Putamen (tissue), 1 donor: Measurements from ENCODE around the gene TM9SF4.
"Not testable (repeated sequence)": the region's sequence is repeated elsewhere in the genome, so short reads cannot be mapped to it uniquely, and the experiment has no call there.

Experiments used
- DNase-seq: peaks from one replicate; pipeline ENCODE4 v3.0.0-alpha.2; 2016; ENCODE audit warnings: low spot score

Gene TM9SF4

GRCh38 chr20:32089637-32090362 lies 19.7 kb upstream of the TM9SF4 start:
- no peak for DNase-seq

DNA sequence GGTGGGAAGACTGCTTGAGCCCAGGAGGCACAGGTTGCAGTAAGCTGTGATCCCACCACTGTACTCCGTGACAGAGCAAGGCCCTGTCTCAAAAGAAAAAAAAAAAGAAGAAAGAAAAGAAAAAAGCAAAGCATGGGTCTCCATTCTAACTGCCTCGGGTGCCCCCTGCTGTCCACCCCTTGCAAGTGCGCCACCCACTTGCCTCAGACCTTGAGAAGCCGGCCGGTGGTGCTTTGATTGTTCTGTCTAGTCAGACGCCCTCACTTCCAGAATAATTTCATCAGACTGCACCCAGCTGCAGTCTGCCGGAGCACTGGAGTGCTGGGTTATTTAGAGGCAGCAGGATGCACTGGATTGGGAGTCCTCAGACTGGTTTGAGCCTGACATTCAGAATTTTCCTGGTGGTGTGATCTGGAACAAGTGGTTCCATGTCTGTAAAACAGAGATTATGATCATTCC lies 17.6 kb upstream of the TM9SF4 start:
- DNase-seq, result peak; percentile 39

- no peak for DNase-seq
These were observed 10.7 kb upstream of the TM9SF4 start for GRCh38 chr20:32098786-32099185.

- no peak for DNase-seq
These were observed 611 bp upstream of the TM9SF4 start for GRCh38 chr20:32108814-32109391.

DNA sequence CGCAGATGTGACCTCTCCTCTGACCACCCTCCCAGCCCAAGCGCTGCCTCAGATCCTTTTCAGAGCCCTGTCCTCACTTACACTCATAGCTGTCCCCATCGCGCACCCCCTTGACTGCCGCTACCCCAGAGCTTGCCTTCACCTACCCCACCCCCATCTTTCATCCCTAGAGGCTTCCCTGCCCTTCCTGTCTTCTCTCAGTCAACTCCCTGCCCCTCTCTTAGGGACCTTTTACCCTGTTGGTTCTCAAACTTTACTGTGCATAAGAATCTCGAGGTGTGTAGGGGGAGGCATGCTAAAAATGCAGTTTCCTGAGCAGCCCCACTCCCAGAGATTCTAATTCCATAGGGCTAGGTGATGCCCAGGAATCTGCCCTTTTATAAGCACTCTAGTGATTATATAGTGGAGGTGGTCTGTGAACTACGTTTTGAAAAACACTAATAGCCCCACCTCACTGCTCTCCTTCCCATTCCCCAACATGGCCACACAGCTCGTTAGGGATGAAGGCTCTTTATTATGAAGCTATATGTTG lies 725 bp downstream of the TM9SF4 start:
- DNase-seq, result no peak

GRCh38 chr20:32110727-32111126 lies 1.2 kb downstream of the TM9SF4 start:
- no peak for DNase-seq

GRCh38 chr20:32111156-32111686 lies 1.7 kb downstream of the TM9SF4 start:
- no peak for DNase-seq

GRCh38 chr20:32111753-32112152 lies 2.2 kb downstream of the TM9SF4 start:
- no peak for DNase-seq

DNA sequence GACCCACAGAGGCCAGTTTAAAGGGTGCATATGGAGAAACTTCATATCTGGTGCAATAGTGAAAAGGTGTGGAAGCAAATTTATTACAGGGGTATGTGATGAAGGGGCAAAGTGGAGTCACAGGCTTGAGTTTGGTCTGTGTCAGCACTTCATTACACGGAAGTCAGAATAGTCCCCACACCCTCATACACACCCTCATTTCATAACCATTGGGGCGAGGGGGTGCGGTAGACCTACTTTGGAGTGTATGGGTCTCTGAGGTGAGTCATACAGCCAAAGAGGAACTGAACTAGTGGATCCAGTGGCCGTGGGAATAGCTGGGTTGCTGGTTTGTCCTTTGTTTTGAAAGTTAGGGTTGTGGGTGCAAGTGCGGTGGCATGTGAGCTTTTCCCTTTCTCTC lies 3.3 kb downstream of the TM9SF4 start:
- DNase-seq, result no peak

- no peak for DNase-seq
These were observed 4.2 kb downstream of the TM9SF4 start for GRCh38 chr20:32113591-32114260.

DNA sequence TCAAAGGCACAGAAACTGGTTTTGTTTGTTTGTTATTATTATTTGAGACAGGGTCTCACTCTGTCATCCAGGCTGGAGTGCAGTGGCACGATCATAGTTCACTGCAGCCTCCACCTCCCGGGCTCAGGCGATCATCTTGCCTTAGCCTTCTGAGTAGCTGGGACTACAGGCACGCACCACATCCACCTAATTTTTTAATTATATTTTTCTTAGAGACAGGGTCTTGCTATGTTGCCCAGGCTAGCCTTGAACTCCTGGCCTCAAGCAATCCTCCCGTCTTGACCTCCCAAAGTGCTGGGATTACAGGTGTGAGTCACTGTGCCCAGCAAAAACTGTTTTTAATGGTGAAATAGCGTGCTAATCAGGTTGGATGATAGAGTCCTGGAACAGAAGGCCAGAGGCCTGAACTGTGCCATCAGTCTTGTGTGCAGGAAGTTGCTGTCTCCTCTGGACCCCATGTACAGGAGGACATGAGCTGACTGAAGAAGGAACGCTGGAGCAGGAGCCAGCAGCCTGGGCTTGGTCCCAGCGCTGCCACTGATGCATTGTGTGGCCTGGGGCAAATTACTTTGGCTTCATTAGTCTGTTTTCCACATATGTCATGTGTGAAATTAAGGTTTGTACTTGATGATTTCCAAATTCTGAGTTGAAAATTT lies 4.9 kb downstream of the TM9SF4 start:
- DNase-seq, result no peak

GRCh38 chr20:32115211-32115767 lies 5.8 kb downstream of the TM9SF4 start:
- DNase-seq, result no peak

DNA sequence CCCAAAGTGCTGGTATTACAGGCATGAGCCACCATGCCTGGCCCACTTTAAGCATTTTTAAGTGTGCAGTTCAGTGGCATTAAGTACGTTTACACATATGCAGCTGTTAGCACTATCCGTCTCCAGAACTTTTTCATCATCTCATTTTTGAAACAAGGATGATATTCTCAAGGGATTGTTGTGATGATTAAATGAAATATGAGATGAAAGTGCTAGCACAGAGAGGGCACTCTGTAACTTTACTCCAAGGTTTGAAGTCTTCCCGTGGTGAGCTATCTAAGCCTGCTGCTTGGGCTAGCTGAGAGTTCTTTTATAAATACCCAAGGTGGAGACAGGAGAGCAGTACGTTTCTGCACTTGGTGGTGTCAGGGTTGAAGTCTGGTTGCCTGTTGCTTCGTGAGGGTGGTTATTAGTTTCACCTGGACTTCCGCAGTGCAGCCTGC lies 6.6 kb downstream of the TM9SF4 start:
- DNase-seq, result no peak

GRCh38 chr20:32116796-32117195 lies 7.3 kb downstream of the TM9SF4 start:
- DNase-seq, result not testable (repeated sequence)

DNA sequence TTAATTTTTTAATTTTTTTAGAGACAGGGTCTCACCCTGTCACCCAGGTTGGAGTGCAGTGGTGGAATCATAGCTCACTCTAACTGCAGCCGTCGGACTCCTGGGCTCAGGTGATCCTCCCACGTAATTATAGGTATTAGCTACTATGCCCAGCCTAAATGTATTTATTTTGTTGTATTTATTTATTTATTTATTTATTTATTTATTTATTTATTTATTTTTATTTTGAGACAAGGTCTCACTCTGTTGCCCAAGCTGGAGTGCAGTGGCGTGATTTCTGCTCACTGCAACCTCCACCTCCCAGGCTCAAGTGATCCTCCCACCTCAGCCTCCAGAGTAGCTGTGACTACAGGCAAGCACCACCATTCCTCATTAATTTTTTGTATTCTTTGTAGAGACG lies 8.9 kb downstream of the TM9SF4 start:
- DNase-seq, result not testable (repeated sequence)

DNA sequence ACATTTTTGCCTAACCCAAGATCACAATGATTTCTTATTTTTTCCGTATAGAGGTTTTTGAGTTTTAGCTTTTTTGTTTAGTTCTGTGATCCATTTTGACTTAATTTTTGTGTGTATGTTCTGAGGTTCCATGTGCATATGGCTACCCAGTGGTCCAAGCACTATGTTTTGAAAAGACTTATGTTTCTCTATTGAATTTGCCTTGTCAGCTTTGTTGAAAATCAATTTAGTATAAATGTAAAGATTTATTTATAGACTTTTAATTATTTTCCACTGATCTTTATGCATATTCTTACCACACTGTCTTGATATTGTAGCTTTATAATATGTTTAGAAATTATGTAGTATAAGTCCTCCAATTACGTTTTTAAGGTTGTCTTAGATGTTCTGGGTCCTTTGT lies 10.2 kb downstream of the TM9SF4 start:
- DNase-seq, result no peak

GRCh38 chr20:32121908-32122307 lies 12.4 kb downstream of the TM9SF4 start:
- not testable (repeated sequence) for DNase-seq

GRCh38 chr20:32123088-32123487 lies 13.6 kb downstream of the TM9SF4 start:
- no peak for DNase-seq

- no peak for DNase-seq
These were observed 15.5 kb downstream of the TM9SF4 start for GRCh38 chr20:32124916-32125454.

DNA sequence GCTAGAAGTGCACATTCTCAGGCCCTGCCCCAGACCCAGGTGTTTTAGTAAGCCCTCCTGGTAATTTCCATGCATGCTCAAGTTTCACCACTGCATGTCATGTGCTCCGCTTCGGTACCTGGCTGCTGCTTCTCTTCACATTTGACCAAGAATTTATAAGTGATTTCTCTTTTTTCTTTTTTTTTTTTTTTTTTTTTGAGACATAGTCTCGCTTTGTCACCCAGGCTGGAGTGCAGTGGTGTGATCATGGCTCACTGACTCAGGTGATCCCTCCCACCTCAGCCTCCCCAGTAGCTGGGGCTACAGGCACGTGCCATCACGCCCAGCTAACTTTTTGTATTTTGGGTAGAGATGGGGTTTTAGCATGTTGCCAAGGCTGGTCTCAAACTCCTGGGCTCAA lies 16.0 kb downstream of the TM9SF4 start:
- DNase-seq, result no peak

DNA sequence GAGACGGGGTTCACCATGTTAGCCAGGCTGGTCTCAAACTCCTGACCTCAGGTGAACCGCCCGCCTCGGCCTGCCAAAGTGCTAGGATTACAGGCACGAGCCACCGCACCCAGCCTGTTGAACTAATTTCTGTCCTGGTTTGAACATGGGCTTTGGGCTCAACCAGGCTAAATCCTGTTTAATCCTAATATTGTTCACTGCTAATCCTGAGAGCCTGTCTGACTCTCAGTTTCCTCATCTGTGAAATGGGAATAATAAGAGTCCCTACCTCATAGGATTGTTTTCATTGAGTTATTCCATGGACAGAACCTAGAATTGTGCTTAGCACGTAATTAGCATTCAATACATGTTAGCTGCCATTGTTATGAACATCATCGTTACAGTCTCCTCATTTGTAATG lies 17.4 kb downstream of the TM9SF4 start:
- no peak for DNase-seq

GRCh38 chr20:32127347-32127746 lies 17.8 kb downstream of the TM9SF4 start:
- no peak for DNase-seq
